ENCODE results near the gene TPBGL. TPM values are rescaled to one million over a fixed set of nuclear protein-coding genes. Genes with fewer than 3 reads are reported as not detected.

TPBGL gene
- total RNA-seq, 2 experiments from 2014 or later, result 0.20 to 0.45 TPM

DNA sequence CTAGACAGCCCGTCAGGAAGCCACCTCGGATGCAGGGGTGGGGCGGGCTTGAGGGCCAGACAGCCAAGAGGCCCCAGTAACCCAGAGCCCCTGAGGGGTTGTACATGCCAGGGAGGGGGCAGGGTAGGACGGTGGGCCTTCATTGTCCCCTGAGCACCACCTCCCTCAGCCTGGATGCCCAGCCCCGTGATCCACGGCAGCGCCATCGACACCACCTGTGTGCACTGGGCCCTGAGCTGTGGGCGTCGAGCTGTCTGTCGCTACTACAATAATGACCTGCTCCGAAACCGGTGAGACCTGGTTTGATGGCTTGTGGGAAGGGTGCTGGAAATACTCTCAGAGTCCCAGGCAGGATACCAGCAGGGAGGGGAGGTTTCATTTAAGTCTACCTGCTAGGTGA, 37.4 kb upstream of the TPBGL start:
- Mint-ChIP-seq H3K9me3 (no peaks in the 10 kb centered on the region), H3K27ac (no peak overlapping the region), H3K4me3 (no peak overlapping the region), H3K4me1 (no peaks in the 10 kb centered on the region), H3K36me3 (no peaks in the 10 kb centered on the region), H3K27me3 (no peaks in the 10 kb centered on the region)
- no peak for DNase-seq

DNA sequence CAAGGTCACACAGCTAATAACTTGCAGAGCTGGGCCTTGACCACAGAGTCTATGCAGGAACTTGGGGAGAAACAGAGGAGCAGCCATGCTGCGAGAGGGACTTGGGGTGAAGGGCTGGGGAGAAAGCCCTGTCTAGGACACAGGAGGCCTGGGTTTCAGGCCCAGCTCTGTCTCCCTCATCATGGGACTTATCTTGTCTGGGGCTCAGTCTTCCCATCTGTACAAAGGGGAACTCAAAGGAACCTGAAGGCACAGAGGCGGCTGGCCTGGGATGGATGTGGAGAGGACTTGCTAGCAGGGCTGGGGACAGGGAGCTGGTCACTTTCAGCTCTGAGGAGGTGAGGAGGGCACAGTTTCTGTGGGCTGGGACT, 36.9 kb upstream of the TPBGL start:
- Mint-ChIP-seq H3K27me3 (no peaks in the 10 kb centered on the region), H3K9me3 (no peaks in the 10 kb centered on the region), H3K27ac (no peak overlapping the region), H3K36me3 (no peaks in the 10 kb centered on the region), H3K4me1 (no peaks in the 10 kb centered on the region), H3K4me3 (no peak overlapping the region)
- DNase-seq, result no peak

DNA sequence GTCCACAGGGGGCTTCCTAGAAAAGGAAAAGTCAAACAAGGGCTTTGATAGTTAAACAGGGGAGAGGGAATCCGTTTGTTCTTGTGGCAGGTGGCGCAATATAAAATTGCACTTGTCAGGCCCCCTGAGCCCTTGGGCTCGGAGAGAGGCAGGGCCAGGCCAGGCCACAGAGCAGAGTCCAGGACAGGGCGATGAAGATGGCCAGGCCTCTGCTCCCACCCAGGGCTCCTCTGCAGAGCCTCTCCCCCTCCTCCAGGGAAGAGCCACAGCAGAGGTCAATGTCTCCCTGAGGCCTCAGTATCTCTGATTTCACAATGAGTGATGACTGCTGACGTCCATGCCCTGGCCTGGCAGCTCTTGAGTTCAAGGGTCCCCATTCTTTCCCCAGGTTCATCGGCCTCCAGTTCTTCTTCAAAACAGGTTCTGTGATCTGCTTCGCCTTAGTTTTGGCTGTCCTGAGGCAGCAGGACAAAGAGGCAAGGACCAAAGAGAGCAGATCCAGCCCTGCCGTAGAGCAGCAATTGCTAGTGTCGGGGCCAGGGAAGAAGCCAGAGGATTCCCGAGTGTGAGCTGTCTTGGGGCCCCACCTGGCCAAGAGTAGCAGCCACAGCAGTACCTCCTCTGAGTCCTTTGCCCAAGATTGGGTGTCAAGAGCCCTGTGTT, 36.4 kb upstream of the TPBGL start:
- H3K4me3 Mint-ChIP-seq, result no peak overlapping the region
- no peak overlapping the region for H3K27ac Mint-ChIP-seq
- no peaks in the 10 kb centered on the region for H3K27me3 Mint-ChIP-seq
- DNase-seq, result no peak
- no peaks in the 10 kb centered on the region for H3K4me1 Mint-ChIP-seq
- no peaks in the 10 kb centered on the region for H3K9me3 Mint-ChIP-seq
- H3K36me3 Mint-ChIP-seq, result no peaks in the 10 kb centered on the region

DNA sequence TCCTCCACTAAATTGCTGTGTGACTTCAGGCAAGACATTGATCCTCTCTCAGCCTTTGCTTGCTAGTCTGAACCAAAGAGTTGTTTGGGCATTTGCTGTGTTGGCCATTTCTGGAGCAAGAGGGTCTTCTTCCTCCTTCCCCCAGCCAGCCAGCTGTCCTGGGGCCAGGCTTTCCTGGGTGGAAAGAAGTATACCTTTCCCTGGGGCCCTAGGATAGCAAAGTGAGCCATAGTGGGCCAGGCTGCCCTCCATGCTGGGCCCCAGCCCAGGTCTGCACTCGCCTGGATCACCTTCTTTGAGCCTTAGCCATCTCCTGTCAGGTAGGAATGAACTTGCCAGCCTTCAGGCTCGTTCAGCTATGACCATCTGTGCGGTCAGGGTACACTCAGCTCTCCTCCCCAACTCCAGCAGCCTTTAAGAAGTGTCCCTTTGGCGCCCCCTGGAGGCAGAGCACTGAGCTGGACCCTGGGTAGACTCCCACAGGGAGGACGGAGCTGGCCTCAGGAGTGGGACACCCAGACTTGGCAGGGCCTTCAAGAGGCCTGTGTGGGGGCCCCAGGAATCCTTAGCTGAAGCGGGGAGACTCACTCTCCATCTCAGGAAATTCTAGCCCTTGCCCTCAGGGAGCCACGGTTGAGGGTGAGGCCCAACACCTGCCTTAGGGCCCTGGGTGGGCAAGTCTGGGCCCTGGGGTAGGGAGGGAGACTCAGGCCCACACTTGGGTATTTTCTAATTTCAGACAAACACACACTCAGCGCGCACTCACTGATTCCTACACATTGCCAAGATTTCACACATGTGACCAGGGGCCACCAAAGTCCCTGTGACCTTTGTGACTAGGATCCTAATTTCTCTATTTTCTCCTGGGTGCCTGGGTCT, 35.6 kb upstream of the TPBGL start:
- Mint-ChIP-seq H3K4me3 (no peak overlapping the region), H3K4me1 (no peaks in the 10 kb centered on the region), H3K36me3 (no peaks in the 10 kb centered on the region), H3K27me3 (no peaks in the 10 kb centered on the region), H3K9me3 (no peaks in the 10 kb centered on the region), H3K27ac (no peak overlapping the region)
- DNase-seq, result peak; percentile 72

DNA sequence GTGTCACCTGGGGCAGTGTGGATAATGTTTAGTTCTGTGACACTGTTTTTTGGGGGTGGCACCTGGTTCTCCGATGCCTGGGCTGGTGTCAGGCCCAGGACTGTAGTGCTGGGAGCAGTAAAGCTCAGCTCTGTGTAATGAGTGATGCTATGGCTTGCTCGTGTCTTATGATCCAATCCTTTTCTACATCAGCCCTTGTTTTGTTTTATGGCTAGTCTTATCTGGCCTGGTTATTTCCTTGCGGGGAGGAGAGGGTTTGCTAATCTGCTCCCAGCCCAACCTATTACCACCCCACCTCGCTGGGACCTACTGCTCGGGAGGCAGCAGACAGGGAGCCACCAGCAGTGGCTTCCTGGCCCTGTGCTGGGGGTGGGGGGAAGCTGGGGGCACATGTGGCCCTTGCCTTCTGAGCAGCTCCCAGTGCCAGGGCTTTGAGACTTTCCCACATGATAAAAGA, 35.0 kb upstream of the TPBGL start:
- no peak overlapping the region for H3K27ac Mint-ChIP-seq
- no peak for DNase-seq
- no peaks in the 10 kb centered on the region for H3K4me1 Mint-ChIP-seq
- no peaks in the 10 kb centered on the region for H3K36me3 Mint-ChIP-seq
- no peaks in the 10 kb centered on the region for H3K9me3 Mint-ChIP-seq
- H3K27me3 Mint-ChIP-seq, result no peaks in the 10 kb centered on the region
- H3K4me3 Mint-ChIP-seq, result no peak overlapping the region

DNA sequence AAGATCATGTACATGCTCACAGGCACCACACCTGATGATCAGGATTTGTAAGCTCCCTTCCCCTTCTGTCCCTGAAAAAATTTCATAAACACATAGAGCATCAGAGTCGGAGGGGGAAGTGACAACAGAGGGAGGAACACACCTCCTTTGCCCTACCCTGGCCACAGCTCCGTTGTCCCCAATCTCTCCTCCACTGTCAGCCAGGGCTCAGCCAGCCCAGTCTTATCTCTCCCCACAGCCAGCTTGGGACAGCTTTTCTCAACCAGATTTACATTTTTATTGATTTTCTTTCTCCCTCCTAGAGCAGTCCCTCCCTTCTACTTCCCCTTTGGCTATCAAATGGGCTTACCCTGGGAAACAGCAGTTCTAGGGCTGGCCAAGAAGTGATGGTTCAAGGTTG, 32.1 kb upstream of the TPBGL start:
- peaks cover 5% of the 10 kb centered on the region for H3K27me3 Mint-ChIP-seq
- H3K9me3 Mint-ChIP-seq, result no peaks in the 10 kb centered on the region
- no peak overlapping the region for H3K4me3 Mint-ChIP-seq
- no peak overlapping the region for H3K27ac Mint-ChIP-seq
- no peak for DNase-seq
- H3K36me3 Mint-ChIP-seq, result no peaks in the 10 kb centered on the region
- H3K4me1 Mint-ChIP-seq, result no peaks in the 10 kb centered on the region

DNA sequence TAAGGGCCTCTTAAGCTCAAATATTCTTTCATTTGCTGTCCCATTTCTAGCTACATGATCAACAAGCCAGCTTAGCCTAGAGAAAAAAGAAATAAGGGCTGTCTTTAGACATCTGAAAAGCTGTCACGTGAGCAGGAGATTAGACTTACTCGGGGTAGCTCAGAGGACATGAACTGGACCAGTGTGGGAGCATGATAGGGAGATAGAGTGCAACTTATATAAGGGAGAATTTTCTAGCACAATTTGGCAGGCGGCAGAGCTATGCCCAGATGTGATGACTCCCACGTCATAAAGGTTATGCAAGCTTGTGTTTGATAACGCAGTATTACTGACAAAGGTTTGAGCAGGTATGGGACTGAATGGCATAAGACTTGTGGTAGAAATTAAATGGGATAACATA, 28.2 kb upstream of the TPBGL start:
- H3K4me1 Mint-ChIP-seq, result no peaks in the 10 kb centered on the region
- H3K36me3 Mint-ChIP-seq, result no peaks in the 10 kb centered on the region
- H3K4me3 Mint-ChIP-seq, result no peak overlapping the region
- peaks cover 14% of the 10 kb centered on the region for H3K27me3 Mint-ChIP-seq
- no peak for DNase-seq
- H3K9me3 Mint-ChIP-seq, result no peaks in the 10 kb centered on the region
- no peak overlapping the region for H3K27ac Mint-ChIP-seq

DNA sequence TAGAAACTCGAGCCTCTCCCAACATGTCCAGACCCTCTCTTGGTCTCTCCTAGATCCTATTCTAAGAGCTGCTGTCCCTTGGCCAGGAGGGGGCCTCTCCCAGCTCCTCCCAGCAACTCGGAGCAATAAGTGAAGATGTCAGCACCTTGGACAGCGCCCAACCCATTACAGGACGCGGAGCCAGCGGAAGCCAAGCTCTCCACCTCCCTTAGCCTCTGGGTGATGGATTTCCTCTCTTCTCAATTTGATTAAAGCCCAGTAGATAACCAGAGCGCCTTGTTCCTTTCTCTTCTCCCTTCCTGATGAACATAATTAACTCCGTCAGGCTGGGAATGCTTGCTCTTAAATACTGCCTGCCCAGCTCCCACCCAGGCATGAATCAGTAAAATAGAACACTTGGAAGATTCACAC, 26.2 kb upstream of the TPBGL start:
- Mint-ChIP-seq H3K36me3 (no peaks in the 10 kb centered on the region), H3K27ac (no peak overlapping the region), H3K9me3 (no peaks in the 10 kb centered on the region), H3K4me1 (no peaks in the 10 kb centered on the region), H3K4me3 (no peak overlapping the region), H3K27me3 (peaks cover 20% of the 10 kb centered on the region)
- DNase-seq, result peak; percentile 73

DNA sequence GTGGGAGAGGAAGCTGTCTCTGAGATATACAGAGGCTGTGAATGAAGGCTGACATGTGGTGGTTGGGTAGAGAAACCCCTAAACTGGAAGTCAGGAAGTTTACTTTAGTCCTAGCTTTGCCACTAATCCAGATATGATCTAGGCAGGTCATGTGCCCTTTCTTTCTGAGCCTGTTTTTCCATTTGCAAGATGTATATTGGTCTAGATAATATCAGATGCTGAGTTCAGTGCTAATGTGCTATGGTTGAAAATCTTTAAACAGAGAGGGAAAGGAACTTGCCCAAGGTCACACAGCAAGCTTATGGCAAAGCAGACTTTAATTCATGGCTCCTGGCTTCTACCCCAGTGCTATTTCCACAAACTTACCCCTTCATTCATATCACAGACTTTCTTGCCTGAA, 25.7 kb upstream of the TPBGL start:
- Mint-ChIP-seq H3K9me3 (no peaks in the 10 kb centered on the region), H3K27me3 (peaks cover 20% of the 10 kb centered on the region), H3K4me3 (no peak overlapping the region), H3K27ac (no peak overlapping the region), H3K4me1 (no peaks in the 10 kb centered on the region), H3K36me3 (no peaks in the 10 kb centered on the region)
- no peak for DNase-seq

DNA sequence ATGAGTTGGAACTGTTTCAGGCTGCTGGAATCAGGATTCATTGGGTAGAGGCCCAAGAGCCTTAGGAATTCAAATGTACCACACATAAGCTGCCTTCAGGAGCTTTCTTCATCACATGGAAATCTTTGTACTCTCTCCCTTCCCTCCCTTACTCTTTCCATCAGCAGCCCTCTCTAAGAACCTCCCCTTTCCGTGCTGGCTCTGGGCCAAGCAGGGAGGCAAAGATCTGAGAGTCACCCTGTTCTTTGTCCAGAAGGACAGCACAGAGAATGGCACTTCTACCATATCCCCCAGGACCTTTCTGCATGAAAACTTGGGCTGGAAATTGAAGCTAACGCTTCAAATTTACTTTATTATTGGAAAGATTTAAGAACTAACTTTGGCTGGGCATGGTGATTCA, 20.7 kb upstream of the TPBGL start:
- no peak for DNase-seq
- Mint-ChIP-seq H3K27me3 (peaks cover 6% of the 10 kb centered on the region), H3K27ac (no peak overlapping the region), H3K4me3 (no peak overlapping the region), H3K9me3 (no peaks in the 10 kb centered on the region), H3K36me3 (no peaks in the 10 kb centered on the region), H3K4me1 (no peaks in the 10 kb centered on the region)

DNA sequence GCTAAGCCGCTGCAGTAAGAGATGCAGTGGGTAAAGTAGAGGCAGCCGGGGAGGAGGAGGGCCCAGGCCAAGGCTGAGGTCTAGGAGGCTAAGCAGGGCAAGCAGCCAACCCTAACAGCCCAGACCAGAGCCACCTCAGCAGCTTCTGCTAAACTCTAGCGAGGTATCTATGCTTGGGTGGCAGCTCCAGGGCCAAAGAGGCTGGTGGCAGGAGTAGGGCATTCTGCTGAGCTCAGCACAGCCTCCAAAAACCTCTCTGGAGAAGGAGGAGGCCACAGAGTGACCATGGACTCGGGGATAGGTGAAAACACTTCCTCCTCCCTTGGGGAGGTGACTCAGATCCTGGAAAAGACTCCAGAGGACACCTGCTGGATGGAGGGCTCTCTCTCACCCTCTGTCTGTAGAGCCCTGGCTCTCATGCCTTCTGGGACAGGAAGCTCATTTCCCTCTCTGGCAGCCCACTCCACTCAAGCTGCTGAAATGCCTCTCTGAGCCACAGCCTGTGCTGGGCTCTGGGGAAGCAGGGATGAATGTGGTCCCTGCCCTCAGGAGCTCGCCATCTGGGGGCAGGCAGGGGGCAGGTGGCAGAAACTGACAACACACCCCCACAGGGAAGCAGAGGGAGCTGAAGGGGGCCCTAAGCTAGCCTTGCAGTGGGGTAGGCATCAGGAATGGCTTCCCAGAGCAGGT, 16.5 kb upstream of the TPBGL start:
- no peak overlapping the region for H3K27ac Mint-ChIP-seq
- no peaks in the 10 kb centered on the region for H3K4me1 Mint-ChIP-seq
- H3K27me3 Mint-ChIP-seq, result no peaks in the 10 kb centered on the region
- H3K9me3 Mint-ChIP-seq, result no peaks in the 10 kb centered on the region
- no peak for DNase-seq
- no peak overlapping the region for H3K4me3 Mint-ChIP-seq
- no peaks in the 10 kb centered on the region for H3K36me3 Mint-ChIP-seq

DNA sequence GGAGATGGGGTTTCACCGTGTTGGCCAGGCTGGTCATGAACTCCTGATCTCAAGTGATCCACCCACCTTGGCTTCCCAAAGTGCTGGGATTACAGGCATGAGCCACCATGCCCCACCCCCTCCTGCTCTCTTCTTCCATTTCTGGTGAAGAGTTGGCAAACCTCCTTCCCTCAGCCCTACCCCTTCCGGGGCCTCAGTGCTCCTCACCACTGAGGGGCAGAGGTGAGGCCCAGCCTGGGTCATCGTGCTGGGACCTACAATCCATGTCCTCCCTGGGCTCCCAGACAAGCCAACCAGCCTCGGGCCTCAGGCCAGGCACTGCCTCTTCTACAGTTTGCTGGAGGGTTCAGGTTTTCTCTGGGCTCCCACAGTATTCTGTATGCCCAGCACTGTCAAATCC, 14.8 kb upstream of the TPBGL start:
- Mint-ChIP-seq H3K36me3 (no peaks in the 10 kb centered on the region), H3K4me3 (no peak overlapping the region), H3K4me1 (no peaks in the 10 kb centered on the region), H3K9me3 (no peaks in the 10 kb centered on the region), H3K27me3 (no peaks in the 10 kb centered on the region), H3K27ac (no peak overlapping the region)
- DNase-seq, result no peak

DNA sequence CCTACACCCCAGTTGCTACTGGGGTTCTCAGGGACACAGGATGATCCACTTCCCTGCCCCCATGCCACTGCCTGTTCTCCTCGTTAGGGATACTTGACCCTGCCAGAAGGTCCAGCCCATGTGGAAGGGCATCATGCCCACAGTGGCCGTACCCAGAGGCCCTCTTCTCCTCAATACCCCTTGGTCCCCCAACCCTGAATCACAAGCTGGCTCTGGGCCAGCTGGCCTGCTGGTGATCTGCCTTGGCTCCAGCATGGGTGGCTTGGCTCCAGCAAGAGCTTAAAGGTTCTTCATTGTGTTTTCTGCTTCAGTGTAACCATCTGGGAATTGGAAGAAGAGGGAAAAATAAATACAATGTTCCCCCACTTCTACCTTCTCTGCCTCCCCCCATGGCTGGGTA, 11.1 kb upstream of the TPBGL start:
- H3K36me3 Mint-ChIP-seq, result no peaks in the 10 kb centered on the region
- no peaks in the 10 kb centered on the region for H3K4me1 Mint-ChIP-seq
- DNase-seq, result no peak
- peaks cover 10% of the 10 kb centered on the region for H3K27me3 Mint-ChIP-seq
- H3K9me3 Mint-ChIP-seq, result no peaks in the 10 kb centered on the region
- no peak overlapping the region for H3K4me3 Mint-ChIP-seq
- no peak overlapping the region for H3K27ac Mint-ChIP-seq

DNA sequence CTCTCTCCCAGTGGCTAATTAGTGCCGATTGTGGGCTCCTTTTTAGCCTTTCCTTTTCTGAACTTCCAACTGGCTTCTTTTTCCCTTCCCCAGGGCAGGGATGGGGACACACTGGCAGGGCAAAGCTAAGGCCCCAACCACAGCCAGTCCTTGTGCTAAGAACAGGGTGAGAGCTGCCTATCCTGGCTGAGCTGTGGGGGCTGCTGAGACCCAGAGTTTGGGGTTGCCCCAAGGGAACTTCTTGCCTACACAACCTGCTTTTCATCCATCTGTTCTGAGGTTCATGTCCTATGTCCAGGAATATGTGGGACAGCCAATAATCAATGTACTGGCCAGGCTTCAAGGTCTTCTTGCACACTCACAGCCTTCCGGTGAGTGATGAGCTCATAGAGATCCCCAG, 10.0 kb upstream of the TPBGL start:
- Mint-ChIP-seq H3K27ac (no peak overlapping the region), H3K36me3 (no peaks in the 10 kb centered on the region)

DNA sequence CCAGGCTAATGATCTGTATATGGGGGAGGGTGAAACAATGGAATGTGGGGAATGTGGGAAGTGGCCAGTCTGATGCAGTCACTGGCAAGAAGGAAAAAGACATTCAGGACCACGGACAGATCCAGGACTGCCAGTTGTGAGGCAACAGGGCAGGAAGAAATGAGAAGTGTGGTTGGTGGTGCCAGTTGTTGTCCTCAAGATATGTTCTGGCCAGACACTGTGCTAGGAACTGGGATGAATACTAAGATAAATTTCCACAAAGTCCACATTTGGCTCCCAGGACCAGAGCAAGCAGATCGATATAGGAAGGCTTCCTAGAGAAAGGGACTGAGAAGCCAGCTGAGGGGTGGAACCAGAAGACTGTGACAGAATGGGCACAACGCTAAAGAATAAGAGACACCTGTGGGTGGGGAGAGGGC, 6.8 kb upstream of the TPBGL start:
- H3K27ac Mint-ChIP-seq, result no peak overlapping the region
- no peaks in the 10 kb centered on the region for H3K9me3 Mint-ChIP-seq
- no peak for DNase-seq
- H3K27me3 Mint-ChIP-seq, result peaks cover 30% of the 10 kb centered on the region
- no peak overlapping the region for H3K4me3 Mint-ChIP-seq
- H3K36me3 Mint-ChIP-seq, result no peaks in the 10 kb centered on the region
- H3K4me1 Mint-ChIP-seq, result no peaks in the 10 kb centered on the region

More for the DNA sequence above, 10.0 kb upstream of the TPBGL start:
- DNase-seq, result no peak
- H3K9me3 Mint-ChIP-seq, result no peaks in the 10 kb centered on the region
- H3K4me1 Mint-ChIP-seq, result no peaks in the 10 kb centered on the region
- H3K27me3 Mint-ChIP-seq, result peaks cover 11% of the 10 kb centered on the region
- H3K4me3 Mint-ChIP-seq, result no peak overlapping the region

Measured in activated naive CD8-positive, alpha-beta T cell treated with anti-CD3 and anti-CD28 coated beads for 36 hours (primary cell).